Measurements from ENCODE around the gene FUOM.

The FUOM gene

GRCh38 chr10:133349577-133350011, 8.2 kb downstream of the FUOM start:
- no peak for DNase-seq

- no peak for DNase-seq
Measured at GRCh38 chr10:133349160-133349568, 8.7 kb downstream of the FUOM start.

GRCh38 chr10:133347710-133348517, 9.9 kb downstream of the FUOM start:
- no peak for DNase-seq

GRCh38 chr10:133346413-133346812, 11.4 kb downstream of the FUOM start:
- no peak for DNase-seq

- DNase-seq, result no peak
Measured at GRCh38 chr10:133344236-133344635, 13.6 kb downstream of the FUOM start.

GRCh38 chr10:133343558-133343957, 14.3 kb downstream of the FUOM start:
- no peak for DNase-seq

- no peak for DNase-seq
Measured at GRCh38 chr10:133342942-133343341, 14.9 kb downstream of the FUOM start.

- no peak for DNase-seq
Measured at GRCh38 chr10:133341983-133342382, 15.8 kb downstream of the FUOM start.

GRCh38 chr10:133339708-133340380, 18.0 kb downstream of the FUOM start:
- no peak for DNase-seq

- no peak for DNase-seq
Measured at GRCh38 chr10:133338080-133339071, 19.4 kb downstream of the FUOM start.

GRCh38 chr10:133337370-133337725, 20.5 kb downstream of the FUOM start:
- DNase-seq, result no peak

GRCh38 chr10:133336577-133337369, 21.0 kb downstream of the FUOM start, which contains the start of gene CALY:
Gene CALY (minus strand): TSS chr10:133336896. CDS start chr10:133328989, 7,907 bp downstream.
- DNase-seq, result peak; percentile 93

- DNase-seq, result no peak
Measured at GRCh38 chr10:133336118-133336576, 21.7 kb downstream of the FUOM start.

- DNase-seq, result peak; percentile 91
Measured at GRCh38 chr10:133335246-133336117, 22.3 kb downstream of the FUOM start.

GRCh38 chr10:133334503-133335245, 23.1 kb downstream of the FUOM start:
- peak; percentile 77 for DNase-seq

- DNase-seq, result no peak
Measured at GRCh38 chr10:133332936-133333699, 24.7 kb downstream of the FUOM start.

GRCh38 chr10:133329491-133330202, 28.2 kb downstream of the FUOM start:
- DNase-seq, result peak; percentile 95

Measured in activated effector memory CD4-positive, alpha-beta T cell treated with anti-CD3 and anti-CD28 coated beads, Interleukin-2, amount 50 U/mL, for 16 hours (primary cell).